ENCODE data around the gene SNX25.
"Not testable (repeated sequence)": the region's sequence is repeated elsewhere in the genome, so short reads cannot be mapped to it uniquely, and the experiment has no call there.

The SNX25 gene

GRCh38 chr4:185344743-185345538, 135.5 kb downstream of the SNX25 start:
- DNase-seq (ENCODE audit: low read depth): no peak

- no peak for DNase-seq (ENCODE audit: low read depth)
These were observed 137.7 kb downstream of the SNX25 start for GRCh38 chr4:185346975-185347601.

- no peak for DNase-seq (ENCODE audit: low read depth)
These were observed 142.3 kb downstream of the SNX25 start for GRCh38 chr4:185351691-185352090.

GRCh38 chr4:185352202-185352601, 142.8 kb downstream of the SNX25 start:
- DNase-seq (ENCODE audit: low read depth): no peak

GRCh38 chr4:185352741-185353140, 143.3 kb downstream of the SNX25 start:
- DNase-seq (ENCODE audit: low read depth): no peak

GRCh38 chr4:185357211-185357610, 147.8 kb downstream of the SNX25 start:
- no peak for DNase-seq (ENCODE audit: low read depth)

- no peak for DNase-seq (ENCODE audit: low read depth)
These were observed 148.5 kb downstream of the SNX25 start for GRCh38 chr4:185357733-185358440.

GRCh38 chr4:185358514-185358913, 149.1 kb downstream of the SNX25 start:
- DNase-seq (ENCODE audit: low read depth): no peak

- no peak for DNase-seq (ENCODE audit: low read depth)
These were observed 149.6 kb downstream of the SNX25 start for GRCh38 chr4:185358959-185359358.

GRCh38 chr4:185359767-185360446, 150.5 kb downstream of the SNX25 start:
- no peak for DNase-seq (ENCODE audit: low read depth)

GRCh38 chr4:185361872-185362271, 152.5 kb downstream of the SNX25 start:
- no peak for DNase-seq (ENCODE audit: low read depth)

- DNase-seq (ENCODE audit: low read depth): not testable (repeated sequence)
These were observed 153.2 kb downstream of the SNX25 start for GRCh38 chr4:185362570-185362969.

- DNase-seq (ENCODE audit: low read depth): no peak
These were observed 153.9 kb downstream of the SNX25 start for GRCh38 chr4:185363251-185363650.

- DNase-seq (ENCODE audit: low read depth): no peak
These were observed 155.5 kb downstream of the SNX25 start for GRCh38 chr4:185364886-185365285.

- DNase-seq (ENCODE audit: low read depth): no peak
These were observed 160.3 kb downstream of the SNX25 start for GRCh38 chr4:185369731-185370130.

- DNase-seq (ENCODE audit: low read depth): no peak
These were observed 161.0 kb downstream of the SNX25 start for GRCh38 chr4:185370268-185370949.

GRCh38 chr4:185371702-185372101, 162.3 kb downstream of the SNX25 start:
- DNase-seq (ENCODE audit: low read depth): no peak

GRCh38 chr4:185374027-185374426, 164.6 kb downstream of the SNX25 start:
- DNase-seq (ENCODE audit: low read depth): no peak

- no peak for DNase-seq (ENCODE audit: low read depth)
These were observed 165.2 kb downstream of the SNX25 start for GRCh38 chr4:185374573-185374972.

- DNase-seq (ENCODE audit: low read depth): no peak
These were observed 168.9 kb downstream of the SNX25 start for GRCh38 chr4:185378264-185378663.

- DNase-seq (ENCODE audit: low read depth): no peak
These were observed 170.2 kb downstream of the SNX25 start for GRCh38 chr4:185379326-185380295.
